SK-N-SH (cell line): Measurements from ENCODE around the gene KLHL5. TPM values are rescaled to one million over a fixed set of nuclear protein-coding genes. Genes with fewer than 3 reads are reported as not detected.

Experiments
- CTCF ChIA-PET: fragments of 300-600, 350-600 bp; formaldehyde crosslinking; extraction: SDS; loops from one replicate; lab custom pipeline; 2021; lab: Yijun Ruan, JAX
- POLR2A ChIA-PET: fragments of 350-600 bp; sonication (Branson Sonifier 250); formaldehyde crosslinking; extraction: SDS; loops from one replicate; lab custom pipeline; 2020; ENCODE audit warnings: antibody characterized with exemption, inconsistent platforms; lab: Yijun Ruan, JAX
- DNase-seq: peaks from one replicate; pipeline ENCODE4 v3.0.0; 2012
- H2AFZ ChIP-seq: fragments of 200-600 bp; sonication (generic); 2 replicates; pipeline ENCODE4 v1.8.1; 2016; ENCODE audit warnings: antibody characterized with exemption, mild to moderate bottlenecking, low read depth
- H3F3A ChIP-seq: fragments of 200-600 bp; sonication (generic); replicated peaks from 2 replicates; pipeline ENCODE3; 2016; ENCODE audit warnings: antibody characterized with exemption, mild to moderate bottlenecking; ENCODE audit not compliant: insufficient read depth
- H3K27ac ChIP-seq, 2 experiments: fragments of 200-500 bp in 1 of 2; fragments of 200-600 bp in 1 of 2; sonication (Bioruptor generic) in 1 of 2; sonication (generic), shearing (Covaris generic) in 1 of 2; 2 replicates each; pipeline versions ENCODE4 v1.5.1 to v1.6.1; 2014 to 2016; ENCODE audit warnings: low read depth in 2 of 2, inconsistent platforms in 1 of 2, low read length in 1 of 2, mild to moderate bottlenecking in 1 of 2, mixed read lengths in 1 of 2
- H3K27me3 ChIP-seq: fragments of 200-600 bp; sonication (generic), shearing (Covaris generic); 2 replicates; pipeline ENCODE4 v1.6.1; 2016; ENCODE audit warnings: mixed run types; ENCODE audit not compliant: insufficient read depth
- H3K36me3 ChIP-seq, 2 experiments: fragments of 200-500 bp in 1 of 2; fragments of 200-600 bp in 1 of 2; sonication (Bioruptor generic) in 1 of 2; sonication (generic) in 1 of 2; replicated peaks in 1 of 2; 2 replicates each; pipeline versions ENCODE3 to v1.5.1; 2014 to 2016; ENCODE audit warnings: low read length in 1 of 2, mild to moderate bottlenecking in 1 of 2; ENCODE audit not compliant: insufficient read depth in 2 of 2, control insufficient read depth in 1 of 2
- H3K4me1 ChIP-seq, 2 experiments: fragments of 200-500 bp in 1 of 2; fragments of 200-600 bp in 1 of 2; sonication (Bioruptor generic) in 1 of 2; sonication (generic), shearing (Covaris generic) in 1 of 2; 2 replicates each; pipeline versions ENCODE4 v1.5.1 to v1.6.1; 2014 to 2016; ENCODE audit warnings: low read depth in 1 of 2, low read length in 1 of 2, mixed run types in 1 of 2; ENCODE audit not compliant: insufficient read depth in 2 of 2, control insufficient read depth in 1 of 2
- H3K4me2 ChIP-seq: fragments of 200-600 bp; sonication (generic), shearing (Covaris generic); 2 replicates; pipeline ENCODE4 v1.6.1; 2017; ENCODE audit warnings: mixed run types
- H3K4me3 ChIP-seq, 2 experiments: fragments of 200-500 bp in 1 of 2; fragments of 200-600 bp in 1 of 2; sonication (Bioruptor generic) in 1 of 2; sonication (generic), shearing (Covaris generic) in 1 of 2; 2 replicates each; pipeline versions ENCODE4 v1.5.1 to v1.8.1; 2014 to 2016; ENCODE audit warnings: low read depth in 2 of 2, inconsistent platforms in 1 of 2, low read length in 1 of 2, mild to moderate bottlenecking in 1 of 2, mixed read lengths in 1 of 2, moderate library complexity in 1 of 2
- H3K79me2 ChIP-seq: fragments of 200-600 bp; sonication (generic); 2 replicates; pipeline ENCODE4 v1.8.1; 2017; ENCODE audit warnings: mild to moderate bottlenecking; ENCODE audit not compliant: insufficient read depth
- H3K9ac ChIP-seq: fragments of 200-600 bp; sonication (generic); 2 replicates; pipeline ENCODE4 v1.6.1; 2017; ENCODE audit warnings: mixed run types
- H3K9me2 ChIP-seq: fragments of 200-600 bp; sonication (generic); 2 replicates; pipeline ENCODE4 v1.6.1; 2017; ENCODE audit warnings: mixed run types
- H3K9me3 ChIP-seq: fragments of 200-600 bp; sonication (generic); 2 replicates; pipeline ENCODE4 v1.6.1; 2017; ENCODE audit warnings: mixed run types, mild to moderate bottlenecking, moderate library complexity
- H4K20me1 ChIP-seq: fragments of 200-600 bp; sonication (generic); 2 replicates; pipeline ENCODE4 v1.6.1; 2017; ENCODE audit warnings: mild to moderate bottlenecking, mixed run types; ENCODE audit not compliant: insufficient read depth
- CHD2 ChIP-seq: fragments of 150-350 bp; IDR thresholded peaks from 2 replicates; pipeline ENCODE4 v1.6.1; 2018; ENCODE audit warnings: low read length; ENCODE audit not compliant: partially characterized antibody
- ELF1 ChIP-seq: IDR thresholded peaks from 2 replicates; pipeline ENCODE4 v1.4.0; 2012
- EP300 ChIP-seq, 2 experiments: IDR thresholded peaks; 2 replicates each; pipeline versions ENCODE4 v1.4.0 to v1.6.1; 2012; ENCODE audit warnings: borderline replicate concordance in 1 of 2, low read depth in 1 of 2, low read length in 1 of 2
- EZH2phosphoT487 ChIP-seq: fragments of 200-600 bp; sonication (generic); IDR thresholded peaks from 2 replicates; pipeline ENCODE4 v1.6.1; 2017; ENCODE audit warnings: low read depth, mixed run types, mild to moderate bottlenecking, antibody characterized with exemption, moderate library complexity, borderline replicate concordance
- FOSL2 ChIP-seq: IDR thresholded peaks from 2 replicates; pipeline ENCODE4 v1.4.0; 2012; ENCODE audit warnings: low read depth, mild to moderate bottlenecking, moderate library complexity, borderline replicate concordance
- FOXM1 ChIP-seq: IDR thresholded peaks from 2 replicates; pipeline ENCODE4 v1.4.0; 2012; ENCODE audit warnings: low read depth, mild to moderate bottlenecking
- GABPA ChIP-seq: IDR thresholded peaks from 2 replicates; pipeline ENCODE4 v1.4.0; 2012; ENCODE audit warnings: low read depth, mild to moderate bottlenecking
- IRF3 ChIP-seq: fragments of 150-350 bp; IDR thresholded peaks from 2 replicates; pipeline ENCODE4 v1.6.1; 2016; ENCODE audit warnings: mild to moderate bottlenecking, low read depth, low read length
- JUND ChIP-seq: IDR thresholded peaks from 2 replicates; pipeline ENCODE4 v1.4.0; 2012
- MXI1 ChIP-seq: IDR thresholded peaks from 2 replicates; pipeline ENCODE4 v1.6.1; 2012; ENCODE audit warnings: mild to moderate bottlenecking, low read depth, low read length, improper control_type of control experiment
- NFIC ChIP-seq: IDR thresholded peaks from 2 replicates; pipeline ENCODE4 v1.4.0; 2012; ENCODE audit warnings: borderline replicate concordance
- NRF1 ChIP-seq: IDR thresholded peaks from 2 replicates; pipeline ENCODE4 v1.6.1; 2012; ENCODE audit warnings: low read depth, mild to moderate bottlenecking, low read length
- PBX3 ChIP-seq: IDR thresholded peaks from 2 replicates; pipeline ENCODE4; 2012
- POLR2AphosphoS5 ChIP-seq: IDR thresholded peaks from 2 replicates; pipeline ENCODE4 v1.6.1; 2012; ENCODE audit warnings: low read depth, low read length
- RFX5 ChIP-seq: IDR thresholded peaks from 2 replicates; pipeline ENCODE4 v1.6.1; 2012; ENCODE audit warnings: mild to moderate bottlenecking, improper control_type of control experiment, low read length
- SIN3A ChIP-seq: IDR thresholded peaks from 2 replicates; pipeline ENCODE4 v1.6.1; 2012; ENCODE audit warnings: low read depth, mild to moderate bottlenecking, low read length, moderate library complexity, borderline replicate concordance
- SMC3 ChIP-seq: IDR thresholded peaks from 2 replicates; pipeline ENCODE4 v1.6.1; 2012; ENCODE audit warnings: low read depth, low read length, improper control_type of control experiment
- USF2 ChIP-seq: fragments of 150-350 bp; IDR thresholded peaks from 2 replicates; pipeline ENCODE4 v1.6.1; 2017; ENCODE audit warnings: antibody characterized with exemption, low read length, low read depth, borderline replicate concordance
- YY1 ChIP-seq: IDR thresholded peaks from 2 replicates; pipeline ENCODE4 v1.4.0; 2012; ENCODE audit warnings: low read depth, mild to moderate bottlenecking
- WGBS: methylation state at CpG from one replicate; pipeline ENCODE4 v1.1.6; 2017; ENCODE audit warnings: low lambda C conversion rate; 5-methylcytosine and 5-hydroxymethylcytosine counted together
- polyA plus RNA-seq, 3 experiments: library from polyadenylated mRNA; depleted of rRNA; stranded (reverse); fragments of >200 nt; gene quantifications; 2 replicates each; pipeline ENCODE4 v1.2.3, GENCODE V29; 2012

The KLHL5 gene
- polyA plus RNA-seq, 1 of the 3 experiments (the other 2 are of a cell fraction), result 33.1 TPM

GRCh38 chr4:39050590-39050989 lies 11.4 kb upstream of the KLHL5 start:
- Histone ChIP-seq H2AFZ (no peak overlapping the region), H3K4me1 (peaks cover 2 to 26% of the 10 kb centered on the region in 2 experiments; a peak in 3 of 4 replicates), H3K27ac (no peak overlapping the region), H3K9ac (no peak overlapping the region), H3K36me3 (peaks cover 0 to 5% of the 10 kb centered on the region in 2 experiments), H3F3A (no peaks in the 10 kb centered on the region), H3K4me3 (no peak overlapping the region), H3K4me2 (no peak overlapping the region), H3K9me2 (no peaks in the 10 kb centered on the region), H3K27me3 (no peaks in the 10 kb centered on the region), H3K79me2 (peaks cover 93% of the 10 kb centered on the region), H4K20me1 (peaks cover 8% of the 10 kb centered on the region; the same call in 1 of the 2 replicates), H3K9me3 (no peaks in the 10 kb centered on the region)
- WGBS, result 95% methylated on average over 2 of the region's 2 CpGs
- no peak for TF ChIP-seq FOXM1
- no peak for TF ChIP-seq NFIC
- TF ChIP-seq RFX5, result no peak
- no peak for TF ChIP-seq EP300 (IDR thresholded peaks at IDR 0.05; ENCODE audit: borderline replicate concordance in 1 of 2, low read depth in 1 of 2, low read length in 1 of 2)
- TF ChIP-seq JUND, result no peak
- TF ChIP-seq YY1, result no peak
- TF ChIP-seq MXI1, result no peak
- no peak for TF ChIP-seq CHD2
- TF ChIP-seq USF2, result no peak
- TF ChIP-seq POLR2AphosphoS5, result no peak
- no peak for TF ChIP-seq FOSL2
- TF ChIP-seq IRF3, result no peak
- no peak for TF ChIP-seq GABPA
- TF ChIP-seq EZH2phosphoT487, result no peak
- no peak for TF ChIP-seq PBX3
- TF ChIP-seq NRF1, result no peak
- no peak for TF ChIP-seq SIN3A
- TF ChIP-seq ELF1, result no peak
- no peak for TF ChIP-seq SMC3
- DNase-seq, result no peak
- POLR2A ChIA-PET, result no interaction called here
- CTCF ChIA-PET, result interaction anchor here (2.5 to 3.4 kb wide), 4 partner anchors 9 to 148 kb away, joined by 11 to 15 read pairs (median 14); partner anchors contain the start of gene KLHL5
